Esophagus squamous epithelium (tissue), 5 donors: ENCODE measurements around the gene KCNB1. TPM values are rescaled to one million over a fixed set of nuclear protein-coding genes. Genes with fewer than 3 reads are reported as not detected.

ENCODE experiments used
- DNase-seq: peaks from one replicate; lab custom pipeline; 2025; lab: John Stamatoyannopoulos, UW
- H3K27ac ChIP-seq, 4 donors: fragments of 200-600 bp; sonication (generic); one replicate each; pipeline ENCODE4 v1.5.1; 2016 to 2019; ENCODE audit warnings: mild to moderate bottlenecking in 1 of 4
- H3K27me3 ChIP-seq, 4 donors: fragments of 200-600 bp; sonication (generic); 1 replicate in 3 of 4; 2 replicates in 1 of 4; pipeline versions ENCODE4 v1.5.1 to v1.6.0; 2017 to 2021; ENCODE audit warnings: antibody characterized with exemption in 1 of 4
- H3K36me3 ChIP-seq, 3 donors: fragments of 200-600 bp; sonication (generic); one replicate each; pipeline ENCODE4 v1.5.1; 2016 to 2019
- H3K4me1 ChIP-seq, 3 donors: fragments of 200-600 bp; sonication (generic); one replicate each; pipeline ENCODE4 v1.5.1; 2017 to 2019
- H3K4me3 ChIP-seq, 4 donors: fragments of 200-600 bp; sonication (generic); 1 replicate in 3 of 4; 2 replicates in 1 of 4; pipeline ENCODE4 v1.5.1; 2016 to 2019; ENCODE audit warnings: mild to moderate bottlenecking in 2 of 4, moderate library complexity in 1 of 4
- H3K9me3 ChIP-seq, 3 donors: fragments of 200-600 bp; sonication (generic); one replicate each; pipeline ENCODE4 v1.5.1; 2016 to 2019
- POLR2A ChIP-seq, 4 donors: fragments of 450-650 bp; IDR thresholded peaks; one replicate each; pipeline ENCODE4 v1.6.1; 2017; ENCODE audit warnings: antibody characterized with exemption in 4 of 4, mild to moderate bottlenecking in 4 of 4, moderate library complexity in 3 of 4
- WGBS, 2 donors: methylation state at CpG; one replicate each; pipeline ENCODE4 v1.1.5; 2018; 5-methylcytosine and 5-hydroxymethylcytosine counted together
- intact Hi-C: fragments of 100-400 bp; cut with DNase I; formaldehyde crosslinking; loops from one replicate; pipeline ENCODE4 v1.15.0; 2022
- total RNA-seq, 4 donors: library from RNA; depleted of rRNA; stranded (reverse); fragments of >200 nt; gene quantifications; one replicate each; pipeline ENCODE4 v1.1.0, GENCODE V29; 2016
- TF ChIP-seq, protein P1 (sequence below), 6 experiments: fragments of 450-650 bp in 4 of 6; fragments of 200-600 bp in 2 of 6; sonication (generic) in 2 of 6; IDR thresholded peaks; one replicate each; pipeline ENCODE4 v1.5.1; 2016 to 2019; ENCODE audit warnings: antibody characterized with exemption in 6 of 6, mild to moderate bottlenecking in 4 of 6, moderate library complexity in 4 of 6
- donor health status: DM: yes; HTN: yes; CAD: no.

The KCNB1 gene
- total RNA-seq, 4 donors from 2014 or later = 0.11 to 3.6 (median 1.1) TPM

DNA sequence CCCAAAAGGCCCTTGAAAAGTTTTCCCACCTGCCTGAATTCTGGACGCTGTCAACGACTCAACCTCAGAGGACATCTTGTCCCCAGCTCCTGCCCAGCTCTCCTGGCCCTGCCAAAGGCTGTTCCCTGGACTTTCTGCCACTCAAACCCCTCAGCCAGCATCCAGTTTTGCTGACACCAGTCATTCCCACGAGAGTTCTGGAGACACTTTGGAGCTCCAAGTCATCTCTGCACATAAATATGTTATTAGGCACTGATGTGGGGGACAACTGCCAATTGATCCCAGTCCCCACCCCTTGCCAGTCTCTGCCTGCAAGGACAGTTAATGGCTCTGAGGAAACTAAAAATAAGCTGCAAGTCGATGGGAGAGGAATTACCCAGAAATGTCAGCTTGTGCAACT is 38.9 kb upstream of the KCNB1 start:
- intact Hi-C loops = no loop called here
- DNase-seq = no peak
- WGBS, 2 donors = 66 to 67% methylated on average over 4 of the region's 4 CpGs

DNA sequence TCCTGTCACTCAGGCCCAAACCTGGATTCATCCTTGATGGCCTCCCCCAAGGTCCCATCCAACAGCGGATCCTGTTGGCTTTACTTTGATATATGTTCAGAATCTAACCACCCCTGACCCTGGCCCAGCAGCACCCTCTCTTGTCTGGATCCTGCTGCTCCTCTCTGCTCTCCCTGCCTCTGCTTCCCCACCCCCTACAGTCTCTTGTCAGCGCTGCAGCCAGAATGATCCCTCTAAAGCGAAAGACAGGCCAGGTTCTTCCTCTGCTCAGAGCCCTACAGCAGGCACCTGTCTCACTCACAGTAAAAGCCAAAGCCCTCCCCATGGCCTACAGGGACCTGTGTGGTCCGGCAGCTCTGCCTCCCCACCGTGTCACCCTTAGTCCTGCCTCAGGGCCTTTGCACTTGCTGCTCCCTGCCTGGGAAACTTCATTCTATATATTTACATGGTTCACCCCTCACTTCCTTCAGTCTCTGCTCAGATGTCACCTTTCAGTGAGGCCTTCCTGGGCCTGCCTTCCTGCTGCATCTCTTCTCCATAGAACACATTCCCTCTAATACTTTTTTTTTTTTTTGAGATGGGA is 37.4 kb upstream of the KCNB1 start:
- TF ChIP-seq, protein P1, sequence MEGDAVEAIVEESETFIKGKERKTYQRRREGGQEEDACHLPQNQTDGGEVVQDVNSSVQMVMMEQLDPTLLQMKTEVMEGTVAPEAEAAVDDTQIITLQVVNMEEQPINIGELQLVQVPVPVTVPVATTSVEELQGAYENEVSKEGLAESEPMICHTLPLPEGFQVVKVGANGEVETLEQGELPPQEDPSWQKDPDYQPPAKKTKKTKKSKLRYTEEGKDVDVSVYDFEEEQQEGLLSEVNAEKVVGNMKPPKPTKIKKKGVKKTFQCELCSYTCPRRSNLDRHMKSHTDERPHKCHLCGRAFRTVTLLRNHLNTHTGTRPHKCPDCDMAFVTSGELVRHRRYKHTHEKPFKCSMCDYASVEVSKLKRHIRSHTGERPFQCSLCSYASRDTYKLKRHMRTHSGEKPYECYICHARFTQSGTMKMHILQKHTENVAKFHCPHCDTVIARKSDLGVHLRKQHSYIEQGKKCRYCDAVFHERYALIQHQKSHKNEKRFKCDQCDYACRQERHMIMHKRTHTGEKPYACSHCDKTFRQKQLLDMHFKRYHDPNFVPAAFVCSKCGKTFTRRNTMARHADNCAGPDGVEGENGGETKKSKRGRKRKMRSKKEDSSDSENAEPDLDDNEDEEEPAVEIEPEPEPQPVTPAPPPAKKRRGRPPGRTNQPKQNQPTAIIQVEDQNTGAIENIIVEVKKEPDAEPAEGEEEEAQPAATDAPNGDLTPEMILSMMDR (IDR thresholded peaks at IDR 0.05) = no peak
- no peak for TF ChIP-seq POLR2A (IDR thresholded peaks at IDR 0.05)
- no peak for DNase-seq
- H3K4me1 ChIP-seq = peaks cover 0 to 7% (median 0%) of the 10 kb centered on the region in 3 donors
- H3K27me3 ChIP-seq = peaks cover 0 to 6% (median 0%) of the 10 kb centered on the region in 4 donors
- intact Hi-C loops = no loop called here
- H3K27ac ChIP-seq = peak overlapping the region in 1 of 4 donors; percentile 1
- no peaks in the 10 kb centered on the region for H3K9me3 ChIP-seq
- no peak overlapping the region for H3K4me3 ChIP-seq
- WGBS, 2 donors = 79 to 80% methylated on average over 5 of the region's 5 CpGs
- no peaks in the 10 kb centered on the region for H3K36me3 ChIP-seq

More for the DNA sequence above, 38.9 kb upstream of the KCNB1 start:
- no peak for TF ChIP-seq POLR2A (IDR thresholded peaks at IDR 0.05)
- TF ChIP-seq, protein P1 (IDR thresholded peaks at IDR 0.05) = no peak
- H3K27me3 ChIP-seq = peaks cover 0 to 3% (median 0%) of the 10 kb centered on the region in 4 donors
- H3K4me3 ChIP-seq = no peak overlapping the region
- H3K9me3 ChIP-seq = no peaks in the 10 kb centered on the region
- H3K36me3 ChIP-seq = no peaks in the 10 kb centered on the region
- H3K4me1 ChIP-seq = peaks cover 0 to 7% (median 0%) of the 10 kb centered on the region in 3 donors
- no peak overlapping the region for H3K27ac ChIP-seq

DNA sequence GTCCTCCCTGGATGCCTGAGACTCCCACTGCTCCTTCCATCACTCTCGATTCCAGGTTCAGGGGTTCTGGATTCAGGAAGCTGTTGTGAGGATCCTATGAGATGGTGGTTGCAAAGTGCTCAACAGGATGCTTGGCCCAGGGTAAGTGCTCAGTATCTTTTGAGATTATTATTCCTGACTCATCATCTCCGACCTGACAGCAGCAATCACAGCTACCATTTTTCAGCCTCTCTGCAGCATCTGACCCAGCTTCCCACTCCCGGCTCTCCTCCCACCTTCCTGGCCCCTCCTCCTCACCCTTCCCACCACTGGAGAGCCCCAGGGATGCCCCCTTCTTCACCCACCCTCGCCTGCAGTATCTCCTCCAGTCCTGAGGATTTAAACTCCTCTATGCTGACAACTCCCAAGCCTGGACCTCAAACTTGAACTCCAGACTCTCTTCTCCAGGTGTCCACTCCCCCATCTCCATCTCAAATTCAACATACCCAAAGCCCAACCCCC is 36.8 kb upstream of the KCNB1 start:
- no peak for DNase-seq
- H3K4me1 ChIP-seq = peaks cover 0 to 7% (median 0%) of the 10 kb centered on the region in 3 donors
- H3K4me3 ChIP-seq = no peak overlapping the region
- H3K36me3 ChIP-seq = no peaks in the 10 kb centered on the region
- WGBS, 2 donors = 29 to 46% methylated on average over 3 to 4 of the region's 4 CpGs
- no peak overlapping the region for H3K27ac ChIP-seq
- TF ChIP-seq, protein P1 (IDR thresholded peaks at IDR 0.05) = no peak
- TF ChIP-seq POLR2A (IDR thresholded peaks at IDR 0.05) = no peak
- intact Hi-C loops = no loop called here
- no peaks in the 10 kb centered on the region for H3K9me3 ChIP-seq
- peaks cover 0 to 12% (median 0%) of the 10 kb centered on the region in 4 donors for H3K27me3 ChIP-seq

DNA sequence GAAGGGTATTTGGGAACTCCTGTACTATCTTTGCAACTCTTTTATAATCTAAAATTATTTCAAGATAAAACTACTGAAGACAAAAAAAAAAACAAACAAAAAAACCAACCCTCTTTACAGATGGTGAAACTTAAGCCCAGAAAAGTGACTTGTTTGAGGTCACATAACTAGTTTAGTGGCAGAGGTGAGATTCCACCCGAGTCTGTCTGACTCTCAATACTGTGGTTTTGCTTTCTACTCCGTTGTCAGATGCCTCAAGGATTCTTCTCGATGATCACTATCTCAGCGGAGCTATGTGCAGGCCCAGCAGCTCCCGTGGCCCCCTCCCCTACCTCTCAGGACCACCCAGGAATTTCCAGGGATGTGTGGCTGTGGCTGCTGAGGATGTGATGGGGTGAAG is 36.1 kb upstream of the KCNB1 start:
- WGBS, 2 donors = 64 to 68% methylated on average over 5 of the region's 5 CpGs
- Histone ChIP-seq H3K36me3 (no peaks in the 10 kb centered on the region), H3K27ac (peak overlapping the region in 1 of 4 donors; percentile 34), H3K27me3 (peaks cover 0 to 14% (median 0%) of the 10 kb centered on the region in 4 donors), H3K9me3 (no peaks in the 10 kb centered on the region), H3K4me1 (peaks cover 0 to 7% (median 0%) of the 10 kb centered on the region in 3 donors), H3K4me3 (no peak overlapping the region)
- intact Hi-C loops = no loop called here
- no peak for DNase-seq
- TF ChIP-seq, protein P1 (IDR thresholded peaks at IDR 0.05) = no peak
- TF ChIP-seq POLR2A (IDR thresholded peaks at IDR 0.05) = no peak

DNA sequence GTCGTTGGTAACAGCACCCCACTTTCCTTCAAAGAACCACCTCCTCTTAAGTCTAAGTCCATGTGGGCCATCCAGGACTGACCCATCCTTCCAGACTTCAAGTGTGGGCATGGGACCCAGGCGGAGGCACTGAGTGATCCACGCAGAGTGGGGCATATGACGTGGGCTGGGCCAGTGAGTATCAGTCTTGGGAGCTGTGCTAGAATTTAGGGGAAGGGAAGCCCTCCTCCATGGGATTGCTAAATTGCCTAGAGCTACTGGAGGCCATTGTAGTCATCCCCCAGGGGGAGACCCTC is 35.3 kb upstream of the KCNB1 start:
- Histone ChIP-seq H3K9me3 (no peaks in the 10 kb centered on the region), H3K27me3 (peaks cover 0 to 18% (median 0%) of the 10 kb centered on the region in 4 donors), H3K4me1 (peaks cover 0 to 7% (median 0%) of the 10 kb centered on the region in 3 donors), H3K27ac (peak overlapping the region in 1 of 4 donors; percentile 42), H3K36me3 (no peaks in the 10 kb centered on the region), H3K4me3 (no peak overlapping the region)
- 44 to 67% methylated on average over 2 to 3 of the region's 4 CpGs for WGBS, 2 donors
- intact Hi-C loops = no loop called here
- DNase-seq = no peak
- TF ChIP-seq, protein P1 (IDR thresholded peaks at IDR 0.05) = no peak
- TF ChIP-seq POLR2A (IDR thresholded peaks at IDR 0.05) = no peak
